ENCODE measurements around the gene TANGO6. TPM values are rescaled to one million over a fixed set of nuclear protein-coding genes. Genes with fewer than 3 reads are reported as not detected.

The TANGO6 gene
- total RNA-seq, 2 experiments from 2014 or later: 22.7 to 22.8 TPM

- no peak for DNase-seq (ENCODE audit: low spot score)
- ChIA-PET CTCF (ENCODE audit: unreplicated experiment) (interaction anchor here (0.5 to 0.6 kb wide), 2 partner anchors 9 to 279 kb away, joined by 3 read pairs; no protein-coding TSS in a partner anchor), POLR2A (interaction anchor here (0.5 to 2.3 kb wide), 4 partner anchors 10 to 395 kb away, joined by 3 to 10 read pairs (median 3); partner anchors contain the start of gene TANGO6)
- Histone ChIP-seq H3K4me3 (ENCODE audit: low read depth, low read length, poor library complexity, severe bottlenecking) (no peak overlapping the region), H2AFZ (ENCODE audit: low read length) (no peak overlapping the region), H4K20me1 (ENCODE audit: insufficient read depth, low read length) (no peaks in the 10 kb centered on the region), H3K27ac (ENCODE audit: low read depth, low read length, poor library complexity, severe bottlenecking) (no peak overlapping the region), H3K9me3 (ENCODE audit: low read length) (no peaks in the 10 kb centered on the region), H3K4me2 (ENCODE audit: low read length) (no peak overlapping the region), H3K9me2 (ENCODE audit: insufficient read depth, low read length) (no peaks in the 10 kb centered on the region), H3K36me3 (ENCODE audit: insufficient read depth, low read length) (no peaks in the 10 kb centered on the region), H3K79me2 (ENCODE audit: insufficient read depth, low read depth, low read length) (no peaks in the 10 kb centered on the region), H3K4me1 (ENCODE audit: insufficient read depth, low read length, poor library complexity, severe bottlenecking) (no peaks in the 10 kb centered on the region)
- intact Hi-C loops (cut with micrococcal nuclease; ENCODE audit: unreplicated experiment): no loop called here
- BruUV-seq (replicated peaks): no TSS peak
- no peak for TF ChIP-seq EZH2phosphoT487 (IDR thresholded peaks at IDR 0.05; ENCODE audit: borderline replicate concordance, low read depth, low read length)
- no peak for TF ChIP-seq CTCF (conservative IDR thresholded peaks at IDR 0.05; ENCODE audit: low read length)
Observed at GRCh38 chr16:68833251-68833650, 10.1 kb upstream of the TANGO6 start.

- intact Hi-C loops (cut with micrococcal nuclease; ENCODE audit: unreplicated experiment): no loop called here
- no peaks in the 10 kb centered on the region for H3K9me2 ChIP-seq (ENCODE audit: insufficient read depth, low read length)
- no peaks in the 10 kb centered on the region for H4K20me1 ChIP-seq (ENCODE audit: insufficient read depth, low read length)
- no peak overlapping the region for H3K4me3 ChIP-seq (ENCODE audit: low read depth, low read length, poor library complexity, severe bottlenecking)
- DNase-seq (ENCODE audit: low spot score): no peak
- no peak overlapping the region for H2AFZ ChIP-seq (ENCODE audit: low read length)
- no peak overlapping the region for H3K4me2 ChIP-seq (ENCODE audit: low read length)
- no TSS peak for BruUV-seq (replicated peaks)
- no peaks in the 10 kb centered on the region for H3K36me3 ChIP-seq (ENCODE audit: insufficient read depth, low read length)
- ChIA-PET POLR2A (interaction anchor here (0.5 to 2.3 kb wide), 3 partner anchors 9 to 1497 kb away, joined by 3 to 10 read pairs (median 3); partner anchors contain the start of gene TANGO6), CTCF (ENCODE audit: unreplicated experiment) (no interaction called here)
- no peak overlapping the region for H3K27ac ChIP-seq (ENCODE audit: low read depth, low read length, poor library complexity, severe bottlenecking)
- no peaks in the 10 kb centered on the region for H3K79me2 ChIP-seq (ENCODE audit: insufficient read depth, low read depth, low read length)
- no peaks in the 10 kb centered on the region for H3K4me1 ChIP-seq (ENCODE audit: insufficient read depth, low read length, poor library complexity, severe bottlenecking)
- H3K9me3 ChIP-seq (ENCODE audit: low read length): no peaks in the 10 kb centered on the region
- TF ChIP-seq CTCF (conservative IDR thresholded peaks at IDR 0.05; ENCODE audit: low read length) (no peak), EZH2phosphoT487 (IDR thresholded peaks at IDR 0.05; ENCODE audit: borderline replicate concordance, low read depth, low read length) (no peak)
Observed at GRCh38 chr16:68834550-68834949, 8.8 kb upstream of the TANGO6 start.

GRCh38 chr16:68835970-68836369, 7.4 kb upstream of the TANGO6 start:
- ChIA-PET POLR2A (interaction anchor here (0.7 kb wide), 1 partner anchor 296 kb away, joined by 3 read pairs; no protein-coding TSS in a partner anchor), CTCF (ENCODE audit: unreplicated experiment) (no interaction called here)
- intact Hi-C loops (cut with micrococcal nuclease; ENCODE audit: unreplicated experiment): no loop called here
- H4K20me1 ChIP-seq (ENCODE audit: insufficient read depth, low read length): no peaks in the 10 kb centered on the region
- no peaks in the 10 kb centered on the region for H3K4me1 ChIP-seq (ENCODE audit: insufficient read depth, low read length, poor library complexity, severe bottlenecking)
- no peaks in the 10 kb centered on the region for H3K9me3 ChIP-seq (ENCODE audit: low read length)
- DNase-seq (ENCODE audit: low spot score): no peak
- no peak overlapping the region for H3K27ac ChIP-seq (ENCODE audit: low read depth, low read length, poor library complexity, severe bottlenecking)
- H3K79me2 ChIP-seq (ENCODE audit: insufficient read depth, low read depth, low read length): no peaks in the 10 kb centered on the region
- H3K4me2 ChIP-seq (ENCODE audit: low read length): no peak overlapping the region
- H3K9me2 ChIP-seq (ENCODE audit: insufficient read depth, low read length): no peaks in the 10 kb centered on the region
- no peak overlapping the region for H2AFZ ChIP-seq (ENCODE audit: low read length)
- TF ChIP-seq EZH2phosphoT487 (IDR thresholded peaks at IDR 0.05; ENCODE audit: borderline replicate concordance, low read depth, low read length): no peak
- no peak for TF ChIP-seq CTCF (conservative IDR thresholded peaks at IDR 0.05; ENCODE audit: low read length)
- no peaks in the 10 kb centered on the region for H3K36me3 ChIP-seq (ENCODE audit: insufficient read depth, low read length)
- no TSS peak for BruUV-seq (replicated peaks)
- no peak overlapping the region for H3K4me3 ChIP-seq (ENCODE audit: low read depth, low read length, poor library complexity, severe bottlenecking)
